Umbilical cord (tissue), 2 donors: ENCODE data around the gene HERC4. TPM values are rescaled to one million over a fixed set of nuclear protein-coding genes. Genes with fewer than 3 reads are reported as not detected.
"Not testable (repeated sequence)": the region's sequence is repeated elsewhere in the genome, so short reads cannot be mapped to it uniquely, and the experiment has no call there.

Experiments
- DNase-seq: peaks from one replicate; pipeline ENCODE4 v3.0.0-alpha.2; 2015; ENCODE audit warnings: low spot score
- total RNA-seq: library from RNA; depleted of rRNA; stranded (reverse); fragments of >200 nt; gene quantifications from one replicate; pipeline ENCODE4 v1.2.3, GENCODE V29; 2014; ENCODE audit warnings: low replicate concordance; ENCODE audit not compliant: insufficient read depth

The HERC4 gene
- total RNA-seq, 1 donor from 2014 or later = 102 TPM

DNA sequence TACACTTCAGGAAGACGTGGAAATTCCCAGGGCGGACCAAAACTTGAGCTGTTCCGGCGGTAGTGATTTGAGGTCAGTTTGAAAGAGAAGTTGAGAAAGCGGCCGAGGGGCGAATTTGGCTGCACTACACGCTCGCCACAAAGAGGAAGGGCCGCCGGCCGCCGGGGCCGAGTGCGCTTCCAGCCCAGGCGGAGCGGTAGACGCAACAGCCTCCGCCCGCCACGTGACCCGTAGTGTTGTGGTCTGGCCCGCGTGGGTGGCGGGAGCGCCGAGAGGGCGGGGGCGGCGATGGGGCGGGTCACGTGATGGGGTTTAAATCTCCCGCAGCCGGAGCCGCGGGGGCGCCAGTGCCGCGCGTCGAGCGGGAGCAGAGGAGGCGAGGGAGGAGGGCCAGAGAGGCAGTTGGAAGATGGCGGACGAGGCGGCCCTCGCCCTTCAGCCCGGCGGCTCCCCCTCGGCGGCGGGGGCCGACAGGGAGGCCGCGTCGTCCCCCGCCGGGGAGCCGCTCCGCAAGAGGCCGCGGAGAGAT is 190.7 kb downstream of the HERC4 start, which contains the start of gene SIRT1:
SIRT1 (plus strand) TSS at position 344 of the 529 bp plus-strand sequence; CDS start at position 410, 66 bp downstream.
- peak; percentile 96 for DNase-seq

DNA sequence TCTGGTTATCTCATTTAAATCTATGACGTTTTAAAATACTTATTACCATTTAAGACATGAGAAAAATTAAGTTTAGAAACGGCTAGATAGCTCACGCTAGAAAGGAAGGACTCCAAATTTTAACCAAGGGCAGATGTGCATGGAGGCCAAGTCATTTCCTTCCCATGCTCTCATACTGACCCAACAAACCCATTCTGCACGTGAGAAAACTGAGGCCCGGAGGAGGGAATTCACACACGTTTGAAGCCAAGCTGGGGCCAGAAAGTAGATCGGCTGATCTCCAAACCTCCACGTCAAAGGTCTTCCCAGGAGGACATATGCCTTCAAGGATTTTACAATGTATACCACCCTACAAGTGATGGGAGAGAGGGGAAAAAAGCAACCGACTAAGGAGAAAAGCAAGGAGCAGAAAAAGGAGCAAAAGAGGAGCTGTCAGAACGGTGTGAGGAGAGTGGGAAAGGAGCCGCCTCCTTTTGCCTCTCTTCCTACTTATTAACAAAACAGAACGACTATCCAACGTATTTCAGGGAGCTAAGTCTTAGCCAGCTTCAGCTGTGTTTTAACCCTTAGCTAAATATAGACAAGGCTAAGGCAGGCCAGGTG is 191.3 kb downstream of the HERC4 start:
- DNase-seq = no peak

DNA sequence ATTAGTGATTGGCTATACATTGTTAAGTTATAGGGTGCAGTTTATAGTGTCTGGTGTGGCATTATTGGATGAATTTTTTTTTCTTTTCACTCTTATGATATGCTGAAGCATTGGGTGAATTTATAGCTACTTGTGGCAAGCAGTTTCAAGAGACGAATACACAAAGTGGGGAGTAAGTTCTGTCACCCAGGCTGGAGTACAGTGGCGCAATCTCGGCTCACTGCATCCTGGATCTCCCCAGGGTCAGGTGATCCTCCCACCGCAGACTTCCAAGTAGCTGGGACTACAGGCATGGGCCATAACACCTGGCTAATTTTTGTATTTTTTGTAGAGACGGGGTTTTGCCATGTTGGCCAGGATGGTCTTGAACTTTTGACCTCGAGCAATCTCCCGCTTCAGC is 196.9 kb downstream of the HERC4 start:
- no peak for DNase-seq

DNA sequence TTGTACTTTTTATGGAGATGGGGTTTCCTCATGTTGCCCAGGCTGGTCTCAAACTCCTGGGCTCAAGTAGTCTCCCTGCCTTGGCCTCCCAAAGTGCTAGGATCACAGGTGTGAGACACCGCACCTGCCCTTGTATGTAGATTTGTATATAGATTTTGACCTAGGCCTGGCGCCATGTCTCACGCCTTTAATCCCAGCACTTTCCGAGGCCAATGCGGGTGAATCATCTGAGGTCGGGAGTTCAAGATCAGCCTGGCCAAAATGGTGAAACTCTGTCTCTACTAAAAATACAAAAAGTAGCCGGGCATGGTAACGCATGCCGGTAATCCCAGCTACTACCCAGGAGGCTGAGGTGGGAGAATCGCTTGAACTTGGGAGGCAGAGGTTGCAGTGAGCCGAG is 197.7 kb downstream of the HERC4 start:
- not testable (repeated sequence) for DNase-seq

DNA sequence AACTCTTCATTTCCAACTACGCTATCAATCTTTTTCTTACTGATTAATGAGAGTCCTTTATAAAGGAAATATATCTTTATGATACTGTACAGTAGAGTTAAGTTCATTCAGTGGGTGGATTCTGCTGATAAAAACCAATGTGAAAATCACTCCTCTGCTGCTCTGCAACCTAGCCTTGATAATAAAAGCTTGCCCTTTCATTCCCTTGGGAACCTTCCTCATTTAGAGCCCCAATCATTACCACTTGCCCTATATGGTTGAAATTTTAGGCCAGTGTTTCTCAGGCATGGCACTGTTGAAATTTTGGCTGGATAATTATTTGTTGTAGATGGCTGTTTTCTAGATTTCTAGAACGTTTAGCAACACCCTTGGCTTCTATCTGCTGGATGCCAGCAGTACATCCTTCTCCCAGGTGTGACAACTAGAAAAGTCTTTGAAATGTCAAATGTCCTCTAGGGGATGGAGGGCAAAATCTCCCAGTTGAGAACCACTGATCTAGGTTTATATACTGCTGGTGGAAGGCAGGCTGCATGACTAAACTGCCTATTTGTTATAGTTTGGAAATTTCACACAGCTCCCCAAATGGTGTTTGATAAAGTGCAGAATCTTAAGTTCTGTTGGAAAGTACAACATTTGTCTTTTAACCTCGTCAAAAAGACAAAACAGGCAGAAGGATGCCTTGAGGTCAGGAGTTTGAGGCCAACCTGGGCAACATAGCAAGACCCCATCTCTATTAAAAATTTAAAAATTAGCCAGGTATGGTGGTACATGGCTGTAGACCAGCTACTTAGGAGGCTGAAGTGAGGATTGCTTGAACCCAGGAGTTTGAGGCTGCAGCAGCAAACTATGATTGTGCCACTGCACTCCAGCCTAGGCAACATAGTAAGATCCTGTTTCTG is 199.5 kb downstream of the HERC4 start:
- no peak for DNase-seq

Other genes starting within 250 kb of the HERC4 start
- gene DNAJC12, start 237.1 kb downstream of the HERC4 start, total RNA-seq = 6.7 TPM
- gene SIRT1, start 190.6 kb downstream of the HERC4 start, total RNA-seq = 20.0 TPM
- 1.4 TPM for gene MYPN, start 34.2 kb upstream of the HERC4 start, total RNA-seq
- gene ATOH7, start 156.8 kb upstream of the HERC4 start, total RNA-seq = not detected